ENCODE measurements around the gene PIRT.

The PIRT gene

GRCh38 chr17:10821054-10821453, 16.8 kb downstream of the PIRT start:
- no peak for DNase-seq (ENCODE audit: low read depth)

DNA sequence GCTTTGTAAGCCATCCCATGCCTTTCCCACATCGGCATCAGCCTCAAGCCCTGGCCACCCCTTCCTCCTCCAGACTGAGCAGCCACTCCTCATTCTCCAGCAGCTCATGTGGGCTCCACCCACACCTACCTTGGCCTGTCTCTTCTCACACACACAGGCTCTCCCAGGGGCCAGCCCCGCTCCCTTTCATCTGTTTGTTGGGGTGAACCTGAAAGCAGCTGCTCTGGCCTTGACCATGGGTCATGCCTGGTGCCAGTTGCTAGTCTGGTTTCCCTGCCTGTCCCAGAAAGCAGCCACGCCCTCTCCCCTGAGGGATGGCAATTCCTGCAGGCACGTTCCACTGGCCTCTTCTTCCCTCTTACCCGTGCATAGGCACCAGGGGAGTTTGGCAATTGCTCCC, 22.6 kb downstream of the PIRT start:
- no peak for DNase-seq (ENCODE audit: low read depth)

DNA sequence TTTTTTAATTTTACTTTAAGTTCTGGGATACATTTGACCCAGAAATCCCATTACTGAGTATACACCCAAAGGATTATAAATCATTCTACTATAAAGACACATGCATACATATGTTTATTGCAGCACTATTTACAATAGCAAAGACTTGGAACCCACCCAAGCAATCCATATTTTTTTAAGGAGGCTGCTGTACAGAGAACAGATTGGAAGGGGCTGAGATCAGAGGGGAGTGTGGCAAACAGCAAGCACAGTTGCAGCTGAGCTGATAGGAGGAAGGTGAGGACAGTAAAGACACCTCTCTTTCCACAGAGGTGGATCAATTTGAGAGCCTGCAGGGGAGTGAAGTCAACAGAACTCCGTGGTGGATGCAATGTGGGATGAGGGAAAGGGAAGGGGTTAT, 23.8 kb downstream of the PIRT start:
- DNase-seq (ENCODE audit: low read depth): no peak

DNA sequence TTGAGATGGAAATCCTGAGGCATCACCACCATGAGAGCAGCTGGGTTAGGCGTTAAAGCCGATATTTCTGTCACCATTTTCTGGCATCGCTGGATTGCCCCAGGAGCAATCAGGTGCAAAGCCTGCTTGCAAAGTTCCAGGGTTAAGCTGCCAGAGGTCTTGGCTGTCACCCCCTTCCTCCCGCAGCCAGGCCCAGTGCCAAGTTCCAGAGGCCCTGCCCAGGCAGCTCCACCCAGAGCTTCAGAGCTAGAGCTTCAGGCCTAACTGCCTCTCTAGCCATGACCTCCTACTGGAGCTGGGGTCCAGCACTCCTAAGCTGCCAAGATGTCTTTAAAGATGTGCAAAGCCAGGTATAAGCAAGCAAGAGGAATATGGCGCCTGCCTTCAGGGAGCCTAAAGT, 25.2 kb downstream of the PIRT start:
- no peak for DNase-seq (ENCODE audit: low read depth)

- no peak for DNase-seq (ENCODE audit: low read depth)
Measured at GRCh38 chr17:10809605-10810004, 28.3 kb downstream of the PIRT start.

DNA sequence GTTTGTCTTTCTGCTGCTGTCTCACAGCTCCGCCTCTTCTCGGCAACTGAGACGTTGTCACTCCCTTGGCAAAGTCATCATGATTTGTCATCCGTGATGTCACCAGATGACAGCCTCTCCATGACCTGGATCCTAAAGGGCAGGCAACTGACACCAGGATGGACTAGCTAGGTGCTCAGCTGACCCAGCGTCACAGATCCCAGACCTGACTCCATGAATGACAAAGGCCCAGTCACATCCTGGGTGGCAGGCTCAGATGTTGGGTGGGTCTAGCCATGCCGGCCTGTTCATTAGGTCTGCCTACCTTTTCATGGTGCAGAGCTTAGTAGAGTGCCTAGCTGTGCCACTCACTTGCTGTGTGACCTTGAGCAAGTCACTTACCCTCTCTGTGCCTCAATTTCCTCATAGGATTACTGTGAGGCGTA, 30.2 kb downstream of the PIRT start:
- no peak for DNase-seq (ENCODE audit: low read depth)

DNA sequence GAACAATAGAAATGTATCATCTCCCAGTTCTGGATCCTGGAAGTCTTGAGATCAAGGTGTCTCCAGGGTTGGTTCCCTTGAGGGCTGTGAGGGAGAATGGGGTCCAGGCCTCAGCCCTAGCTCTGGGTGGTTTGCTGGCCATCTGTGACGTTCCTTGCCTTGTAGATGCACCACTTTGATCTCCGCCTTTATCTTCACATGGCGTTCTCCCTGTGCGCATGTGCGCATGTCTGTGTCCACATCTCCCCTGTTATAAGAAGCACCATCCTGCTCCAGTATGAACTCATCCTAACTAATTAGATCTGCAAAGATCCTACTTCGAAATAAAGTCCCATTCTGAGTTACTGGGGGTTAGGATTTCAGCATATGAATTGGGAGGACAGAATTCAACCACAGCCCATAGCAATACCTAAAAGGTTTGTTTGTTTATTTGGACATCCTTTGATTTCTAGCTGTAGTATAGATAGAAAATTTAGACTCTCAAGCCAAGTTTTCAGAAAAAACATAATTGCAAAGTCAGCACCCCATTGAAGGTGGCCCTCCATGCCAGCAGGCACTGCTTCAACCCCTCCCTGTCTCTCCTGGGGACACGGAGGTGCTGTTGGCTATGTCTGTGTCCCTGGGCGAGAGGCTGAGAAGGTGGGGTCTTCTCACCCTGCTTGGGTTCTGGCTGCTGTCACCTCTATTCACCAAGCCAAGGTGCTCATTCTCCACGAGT, 31.2 kb downstream of the PIRT start:
- no peak for DNase-seq (ENCODE audit: low read depth)

DNA sequence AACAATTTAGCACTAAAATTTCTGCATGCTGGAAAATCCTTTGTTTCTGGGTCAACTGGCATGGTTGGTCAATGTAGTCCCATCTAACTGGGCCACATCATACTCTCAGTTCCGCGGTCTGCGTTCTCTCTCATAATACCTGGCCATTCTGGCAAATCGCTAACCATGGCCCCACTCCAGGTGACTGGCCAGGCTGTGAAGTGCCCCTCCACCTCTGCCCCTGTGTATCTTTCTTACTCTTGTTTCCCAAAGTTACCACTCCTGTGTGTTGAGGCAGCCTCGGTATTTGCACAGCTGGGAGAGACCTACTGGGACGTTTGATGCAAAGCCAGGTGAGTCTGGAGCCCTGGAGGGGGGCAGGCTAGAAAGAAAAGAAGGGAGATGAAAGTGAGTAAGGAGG, 32.0 kb downstream of the PIRT start:
- DNase-seq (ENCODE audit: low read depth): no peak

DNA sequence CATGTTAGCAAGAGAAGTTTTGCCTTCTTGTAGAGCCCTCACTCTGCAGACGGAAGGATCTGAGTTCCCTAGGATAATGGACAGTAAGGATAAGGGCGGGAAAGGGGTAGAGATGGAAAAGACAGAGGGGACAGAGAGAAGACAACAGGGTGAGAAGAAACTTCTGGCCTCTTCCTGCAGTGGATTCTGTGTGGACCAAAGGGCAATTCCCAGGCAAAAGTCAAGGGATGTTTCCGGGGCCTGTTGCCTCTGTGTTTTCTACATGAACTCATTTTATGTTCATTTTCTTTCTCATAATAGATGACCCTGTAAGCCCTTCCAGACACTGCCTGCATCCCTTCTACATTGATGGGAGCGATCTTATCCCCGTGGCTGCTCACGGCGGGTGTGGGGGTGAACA, 33.3 kb downstream of the PIRT start:
- DNase-seq (ENCODE audit: low read depth): no peak

DNA sequence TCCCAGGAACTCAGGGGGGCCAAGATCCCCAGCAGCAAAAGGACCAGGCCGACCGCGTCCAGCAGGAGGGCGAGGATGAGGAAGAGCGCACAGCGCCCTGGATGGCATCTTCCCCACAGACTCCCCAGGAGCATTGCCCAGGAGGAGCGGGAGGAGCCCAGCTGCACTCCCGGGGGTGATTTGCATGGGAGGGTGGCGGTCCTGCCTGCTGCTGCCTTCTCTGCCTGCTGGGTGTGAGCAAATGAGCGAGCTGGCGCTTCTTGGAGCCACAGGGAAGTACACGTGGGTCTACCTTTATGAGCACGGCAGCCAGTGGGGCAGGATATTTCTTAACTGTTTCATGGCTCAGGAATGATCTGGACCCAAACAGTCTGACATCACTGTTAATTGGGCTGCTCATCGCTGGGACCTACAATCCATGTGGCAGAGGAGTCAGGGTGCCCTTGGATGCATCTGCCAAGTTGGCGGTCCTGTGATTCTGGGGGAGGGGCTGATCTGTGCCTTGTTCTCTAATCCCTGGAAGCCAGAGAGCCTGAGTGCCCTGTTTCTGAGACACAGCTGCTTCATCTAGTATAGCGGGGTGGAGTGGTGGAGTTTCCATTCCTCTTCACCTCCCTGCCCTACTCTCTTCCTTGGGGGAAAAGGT, 33.9 kb downstream of the PIRT start, which contains the start of gene TMEM238L:
TSS of gene TMEM238L (minus strand) at position 270 of the 646 bp plus-strand sequence. CDS start at position 134, 136 bp downstream.
- no peak for DNase-seq (ENCODE audit: low read depth)

DNA sequence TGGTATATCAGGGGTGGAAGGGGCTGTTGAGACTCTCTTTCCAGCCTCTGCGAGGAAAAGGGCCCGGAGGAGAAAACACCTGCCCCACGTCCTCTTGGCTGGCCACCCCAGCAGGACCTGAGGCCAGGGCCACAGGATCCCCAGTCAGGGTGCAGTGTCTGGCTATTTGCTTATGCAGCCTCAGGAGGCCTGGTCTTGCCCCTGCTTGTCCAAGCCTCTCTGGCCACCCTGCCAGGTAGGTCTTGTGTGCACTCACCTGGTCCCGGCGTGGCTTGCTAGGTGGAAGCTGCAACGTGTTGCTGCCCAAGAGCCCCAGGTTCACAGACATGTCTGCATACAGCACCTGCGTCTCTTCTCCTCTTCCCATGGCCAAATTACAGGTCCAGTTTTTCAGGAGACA, 34.5 kb downstream of the PIRT start:
- DNase-seq (ENCODE audit: low read depth): no peak

DNA sequence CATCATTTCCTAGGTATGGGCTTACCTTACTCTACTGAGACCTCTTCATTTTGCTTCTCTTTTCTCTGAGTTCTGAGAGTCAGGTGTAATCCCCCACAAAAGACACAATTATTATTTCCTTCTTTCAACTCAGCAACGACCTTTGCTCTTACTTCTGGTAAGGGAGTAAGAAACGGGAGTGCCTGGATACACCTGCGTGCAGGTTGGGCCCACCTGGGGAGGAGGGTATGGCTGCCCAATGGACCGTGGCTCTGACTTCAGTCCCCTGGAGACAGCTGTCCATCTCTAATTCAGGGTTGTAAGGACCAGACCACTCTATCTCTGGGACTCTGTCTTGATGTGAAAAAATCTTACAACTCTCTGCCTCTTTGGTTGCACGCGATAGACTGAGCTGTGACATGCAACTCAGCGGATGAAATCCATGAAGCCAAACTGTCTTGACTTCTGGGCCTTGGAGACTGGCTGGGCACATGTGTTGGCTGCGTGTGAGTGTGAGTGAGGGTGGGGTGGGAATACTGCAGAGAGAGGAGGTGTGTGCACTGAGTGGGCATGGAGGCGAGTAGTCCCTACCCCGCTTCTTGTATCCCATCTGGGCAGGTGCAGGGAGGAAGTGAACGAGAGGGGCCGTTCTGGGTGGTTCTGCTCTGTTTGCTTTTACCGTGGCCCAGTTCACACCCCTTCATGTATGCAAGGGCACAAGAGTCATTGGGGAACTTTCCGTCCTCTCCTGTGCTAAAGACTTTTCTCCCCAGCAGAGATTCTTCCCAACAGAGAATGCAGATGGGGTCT, 35.2 kb downstream of the PIRT start:
- DNase-seq (ENCODE audit: low read depth): no peak

DNA sequence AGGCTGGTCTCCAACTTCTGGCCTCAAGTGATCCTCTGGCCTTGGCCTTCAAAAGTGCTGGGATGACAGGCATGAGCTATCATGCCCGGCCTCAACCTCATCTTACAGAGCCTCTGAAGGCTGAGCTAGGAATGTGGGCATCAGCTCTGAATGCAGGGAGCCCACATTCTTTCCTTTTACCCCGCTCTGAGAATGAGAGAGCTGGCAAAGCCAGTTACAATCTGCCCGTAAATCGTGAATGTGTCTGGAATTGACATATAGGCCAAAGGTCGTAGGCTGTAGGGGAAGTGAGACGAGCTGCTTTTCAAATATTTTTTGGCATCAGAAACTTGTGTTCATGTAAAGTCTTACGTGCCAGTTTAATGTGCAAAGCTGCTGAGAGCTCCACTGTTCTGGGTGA, 38.5 kb downstream of the PIRT start:
- DNase-seq (ENCODE audit: low read depth): no peak

DNA sequence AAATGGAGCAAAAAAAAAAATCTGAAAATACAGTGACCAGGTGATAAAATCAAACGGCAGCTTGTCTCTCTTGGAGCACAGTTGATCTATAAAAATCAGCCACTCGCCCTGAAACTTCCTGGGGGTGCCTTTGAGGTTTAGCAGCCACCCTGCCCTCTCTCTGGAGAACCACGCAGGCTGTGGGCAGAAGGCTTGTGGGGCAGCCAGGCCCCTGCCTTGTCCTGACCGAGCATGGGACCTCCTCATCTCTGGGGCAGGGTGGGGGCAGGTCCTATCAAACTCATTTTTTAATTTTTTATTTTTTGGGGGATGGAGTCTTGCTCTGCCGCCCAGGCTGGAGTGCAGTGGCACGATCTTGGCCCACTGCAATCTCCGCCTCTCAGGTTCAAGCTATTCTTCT, 39.0 kb downstream of the PIRT start:
- DNase-seq (ENCODE audit: low read depth): no peak

DNA sequence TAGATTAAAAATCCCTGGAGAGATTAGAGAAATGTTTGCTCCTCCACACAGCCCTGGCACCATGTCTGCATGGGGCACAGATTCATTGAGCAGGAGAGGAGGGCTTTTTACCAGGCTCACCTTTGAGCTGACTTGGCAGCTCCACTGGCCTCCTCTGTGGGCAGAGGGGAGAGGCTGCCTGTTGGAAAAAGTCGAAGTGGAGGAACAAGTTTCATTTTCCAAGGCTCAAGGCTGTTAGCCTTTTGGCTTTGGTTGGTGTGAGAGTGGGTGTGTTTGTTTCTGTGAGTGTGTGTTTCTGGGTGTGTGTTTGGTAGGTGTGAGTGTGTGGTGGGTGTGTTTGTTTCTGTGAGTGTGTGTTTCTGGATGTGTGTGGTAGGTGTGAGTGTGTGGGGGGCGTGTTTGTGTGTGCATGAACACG, 39.5 kb downstream of the PIRT start:
- no peak for DNase-seq (ENCODE audit: low read depth)

DNA sequence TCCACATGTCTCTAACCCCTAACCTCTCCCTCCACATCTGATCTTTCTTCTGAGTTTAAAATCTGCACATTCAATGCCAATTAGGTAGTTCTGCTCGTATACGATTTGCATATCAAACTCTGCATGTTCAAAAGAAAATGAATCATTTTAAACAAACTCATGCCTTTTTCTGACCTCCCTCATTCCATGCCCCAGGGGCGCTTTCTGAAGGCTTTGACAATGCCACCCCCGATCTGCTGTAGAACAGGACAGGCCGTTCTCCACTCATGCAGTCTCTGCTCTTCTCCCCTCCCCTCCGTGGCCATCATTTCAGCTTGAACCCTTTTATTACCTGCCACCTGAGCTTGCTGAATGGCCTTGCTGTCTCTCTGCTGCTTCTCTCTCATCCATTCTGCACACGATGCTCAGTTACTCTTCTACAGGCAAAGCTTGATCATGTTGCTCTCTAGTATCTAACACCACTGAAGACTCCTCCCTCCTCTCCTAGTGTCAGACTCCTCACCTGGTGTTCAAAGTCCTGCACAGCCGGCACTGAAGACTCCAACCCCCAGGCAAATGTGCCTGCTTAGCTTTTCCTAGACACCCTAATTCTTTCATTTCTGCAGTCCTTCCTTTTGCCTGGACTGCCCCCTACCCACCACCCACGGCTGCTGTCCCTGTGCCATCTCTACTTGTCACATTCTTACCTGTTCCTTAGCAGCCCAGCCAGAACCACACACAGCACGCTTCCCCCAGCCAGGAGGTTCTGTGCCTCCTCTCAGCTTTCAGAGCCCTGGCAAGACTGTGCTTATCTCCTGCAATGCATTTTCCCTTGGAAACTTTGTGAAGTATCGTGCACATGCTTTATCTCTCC, 40.2 kb downstream of the PIRT start:
- DNase-seq (ENCODE audit: low read depth): no peak

DNA sequence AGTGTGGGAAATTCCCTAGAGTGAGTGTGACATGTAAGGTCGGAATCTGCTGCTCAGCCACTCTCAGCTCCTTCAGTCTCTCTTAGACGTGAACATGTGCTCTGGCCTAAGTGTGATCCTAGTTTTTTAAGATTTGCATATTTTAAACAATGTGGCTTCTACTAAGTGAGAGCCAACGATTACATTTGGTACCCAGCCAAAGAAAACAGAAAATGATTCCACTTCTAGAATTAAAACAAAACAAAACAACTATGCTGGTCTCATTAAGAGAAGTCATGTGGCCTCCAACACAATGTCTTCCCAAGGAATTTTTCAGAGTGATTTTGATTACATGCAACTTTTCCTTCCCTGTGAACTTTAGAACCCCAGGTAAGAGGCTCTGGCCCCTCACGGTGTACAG, 44.1 kb downstream of the PIRT start:
- no peak for DNase-seq (ENCODE audit: low read depth)

GRCh38 chr17:10793256-10793655, 44.6 kb downstream of the PIRT start:
- no peak for DNase-seq (ENCODE audit: low read depth)

- no peak for DNase-seq (ENCODE audit: low read depth)
Measured at GRCh38 chr17:10792151-10792550, 45.7 kb downstream of the PIRT start.

GRCh38 chr17:10790491-10791401, 47.1 kb downstream of the PIRT start:
- no peak for DNase-seq (ENCODE audit: low read depth)

DNA sequence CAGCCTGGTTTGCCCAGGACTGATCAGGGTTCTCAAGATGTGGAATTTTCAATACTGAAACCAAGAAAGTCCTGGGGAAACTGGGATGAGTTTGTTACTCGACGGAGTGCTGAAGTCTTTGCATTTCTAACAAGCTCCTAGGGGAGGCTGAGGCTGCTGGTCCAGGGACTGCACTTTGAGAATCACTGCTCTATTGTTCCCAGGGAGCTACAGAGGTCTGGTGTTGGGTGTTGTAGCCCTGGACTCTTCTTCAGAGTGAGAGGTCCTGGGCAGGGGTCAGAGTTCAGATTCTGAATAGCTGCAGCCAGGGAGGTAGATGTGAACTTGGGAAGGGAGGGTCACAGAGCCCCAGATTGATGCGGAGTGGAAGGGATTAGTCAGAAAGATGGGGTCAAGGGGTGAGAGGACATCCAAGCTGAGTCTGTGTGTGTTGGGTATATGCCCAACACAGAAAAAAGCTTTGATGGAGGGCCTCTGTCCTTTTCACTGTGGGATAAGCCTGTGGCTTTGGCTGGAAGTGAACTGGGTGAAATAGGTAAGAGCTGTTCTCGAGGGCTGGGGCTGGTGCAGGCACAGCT, 48.1 kb downstream of the PIRT start:
- DNase-seq (ENCODE audit: low read depth): no peak
